AG20443 (cell line): ENCODE measurements around the gene GUK1.
"Not testable (repeated sequence)": the region's sequence is repeated elsewhere in the genome, so short reads cannot be mapped to it uniquely, and the experiment has no call there.

Experiments used
- DNase-seq: peaks from one replicate; pipeline ENCODE4 v3.0.0; 2012; ENCODE audit warnings: low spot score, mixed read lengths

GUK1 gene

GRCh38 chr1:228163007-228163753, 23.1 kb downstream of the GUK1 start:
- peak; percentile 35 for DNase-seq

DNA sequence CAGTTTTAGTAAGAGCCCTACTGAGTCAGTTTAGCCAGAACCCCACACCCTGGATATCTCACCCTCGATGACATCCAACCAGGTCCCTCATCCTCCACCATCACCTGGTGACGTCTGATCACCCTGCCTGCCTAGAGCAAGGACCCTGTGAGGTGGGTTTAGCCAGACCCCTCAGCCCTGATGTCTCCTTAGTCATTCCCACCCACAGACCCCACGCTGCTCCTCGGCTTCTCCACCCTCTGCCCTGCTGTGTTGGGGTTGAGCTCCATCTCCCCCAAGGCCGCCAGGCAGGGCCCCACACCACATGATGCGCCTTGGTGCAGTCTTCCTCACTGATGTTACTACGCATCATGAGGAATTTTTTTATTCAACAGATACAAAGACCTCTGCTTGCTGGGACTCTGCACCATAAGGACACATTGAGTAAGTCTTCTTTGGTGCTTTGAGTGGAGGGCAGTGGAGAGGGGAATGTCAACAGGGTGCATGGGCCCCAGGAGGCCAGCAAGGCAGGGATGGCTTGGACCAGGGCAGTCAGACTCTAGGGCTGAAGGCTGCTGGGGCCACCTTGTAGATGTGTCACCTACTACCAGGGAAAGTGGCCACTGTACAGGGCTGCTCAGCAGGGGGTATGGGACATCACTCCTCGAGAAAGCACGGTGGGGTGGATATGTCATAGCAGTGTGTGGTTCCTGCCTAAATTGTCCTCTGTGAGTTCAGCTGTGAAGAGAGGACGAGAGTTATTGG, 23.9 kb downstream of the GUK1 start:
- DNase-seq = no peak

DNA sequence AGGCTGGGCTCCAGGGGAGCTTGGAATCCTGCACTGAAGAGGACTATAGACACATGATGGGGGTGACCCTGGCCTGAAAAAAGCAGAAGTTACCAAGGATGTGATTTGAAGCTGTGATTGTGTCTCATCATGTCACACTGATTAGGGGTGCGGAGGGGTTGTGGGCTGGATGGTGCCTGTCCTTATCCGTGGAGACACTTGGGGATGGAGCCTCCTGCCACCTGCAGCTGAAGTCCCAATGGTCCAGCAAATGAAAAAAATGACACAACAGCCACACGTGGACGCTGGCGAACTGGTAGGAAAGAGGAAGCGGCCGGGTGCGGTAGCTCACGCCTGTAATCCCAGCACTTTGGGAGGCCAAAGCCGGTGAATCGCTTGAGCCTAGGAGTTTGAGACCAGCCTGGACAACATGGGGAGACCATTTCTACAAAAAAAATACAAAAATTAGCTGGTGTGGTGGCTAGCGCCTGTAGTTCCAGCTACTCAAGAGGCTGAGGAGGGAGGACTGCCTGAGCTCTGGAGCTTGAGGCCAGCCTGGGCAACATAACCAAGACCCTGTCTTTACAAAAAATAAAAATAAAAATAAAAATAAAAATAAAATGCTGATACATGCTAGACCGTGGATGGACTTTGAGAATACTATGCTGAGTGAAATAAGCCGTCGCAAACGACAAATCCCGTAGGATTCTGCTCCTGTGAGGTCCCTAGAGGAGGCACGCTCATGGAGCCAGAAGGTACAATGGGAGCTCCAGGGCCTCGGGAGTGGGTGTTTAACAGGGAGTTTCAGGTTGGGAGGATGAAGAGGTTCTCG, 24.7 kb downstream of the GUK1 start:
- DNase-seq = no peak

DNA sequence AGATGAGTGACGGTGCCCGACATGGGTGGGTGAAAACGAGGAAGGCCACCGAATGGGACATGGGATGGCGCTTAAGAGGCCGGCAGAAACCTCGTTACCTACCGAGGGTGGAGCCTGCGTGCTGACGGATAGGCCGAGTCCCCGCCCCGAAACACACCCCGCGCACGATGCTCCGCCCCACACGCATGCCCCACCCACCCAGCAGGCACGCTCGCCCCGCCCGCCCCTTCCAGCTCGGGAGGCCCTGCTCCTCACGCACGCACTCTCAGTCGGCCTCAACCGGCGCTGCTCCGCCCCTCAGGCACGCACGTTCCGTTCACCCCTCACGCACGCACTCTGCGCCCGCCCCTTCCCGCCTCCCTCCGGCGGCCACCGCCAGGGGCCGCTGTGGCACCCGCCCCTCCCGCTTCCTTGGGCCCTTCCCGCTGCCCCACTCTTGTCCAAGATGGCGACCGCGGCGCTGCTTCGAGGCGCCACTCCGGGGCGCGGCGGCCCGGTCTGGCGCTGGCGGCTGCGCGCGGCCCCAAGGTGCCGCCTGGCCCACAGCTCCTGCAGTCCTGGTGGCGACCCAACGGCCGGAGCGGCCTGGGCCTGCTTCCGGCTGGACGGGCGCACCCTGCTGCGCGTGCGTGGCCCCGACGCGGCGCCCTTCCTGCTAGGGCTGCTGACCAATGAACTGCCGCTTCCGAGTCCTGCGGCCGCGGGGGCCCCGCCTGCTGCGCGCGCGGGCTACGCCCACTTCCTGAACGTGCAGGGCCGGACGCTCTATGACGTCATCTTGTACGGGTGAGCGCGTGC, 25.5 kb downstream of the GUK1 start, which contains the start of gene IBA57:
IBA57 (plus strand) TSS at position 433 of the 798 bp plus-strand sequence; CDS start at position 446, 13 bp downstream.
- DNase-seq = peak; percentile 99

DNA sequence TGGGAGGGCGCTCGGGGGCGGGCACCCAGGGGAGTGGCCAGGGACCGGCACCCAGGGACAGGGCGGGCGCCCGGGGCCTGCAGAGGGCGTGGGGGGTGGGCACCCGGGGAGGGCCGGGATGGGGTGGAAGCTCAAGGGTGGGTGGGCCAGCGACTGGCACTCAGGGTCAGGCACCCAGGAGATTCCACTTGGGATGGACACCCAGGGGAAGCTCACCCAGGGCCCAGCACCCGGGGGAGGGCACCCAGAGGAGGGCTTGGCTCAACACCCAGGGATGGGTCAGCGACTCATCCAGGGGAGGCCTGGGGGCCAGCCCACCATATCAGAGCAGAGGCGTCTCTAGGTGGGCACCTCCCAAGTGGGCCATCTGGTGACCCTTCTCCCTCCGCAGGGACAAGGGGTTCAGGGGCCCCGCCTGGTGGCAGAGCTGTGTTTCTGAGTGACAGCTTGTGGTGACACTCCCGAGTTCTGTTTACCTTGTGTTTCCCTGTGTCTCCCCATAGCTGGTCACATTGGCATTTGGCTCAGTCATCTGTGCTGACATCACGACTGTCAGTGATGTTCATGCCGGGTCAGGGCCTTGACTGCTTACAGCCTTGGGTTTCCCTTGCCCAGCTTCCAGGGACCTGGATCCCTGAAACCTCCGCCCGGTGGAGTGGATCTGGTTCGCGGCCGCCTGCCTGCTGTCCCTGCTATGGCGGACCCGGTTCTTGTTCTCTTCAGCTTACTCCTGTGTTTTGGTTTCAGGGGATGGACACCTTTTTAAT, 26.3 kb downstream of the GUK1 start:
- DNase-seq = peak; percentile 80

- no peak for DNase-seq
Observed at GRCh38 chr1:228168563-228169270, 28.6 kb downstream of the GUK1 start.

DNA sequence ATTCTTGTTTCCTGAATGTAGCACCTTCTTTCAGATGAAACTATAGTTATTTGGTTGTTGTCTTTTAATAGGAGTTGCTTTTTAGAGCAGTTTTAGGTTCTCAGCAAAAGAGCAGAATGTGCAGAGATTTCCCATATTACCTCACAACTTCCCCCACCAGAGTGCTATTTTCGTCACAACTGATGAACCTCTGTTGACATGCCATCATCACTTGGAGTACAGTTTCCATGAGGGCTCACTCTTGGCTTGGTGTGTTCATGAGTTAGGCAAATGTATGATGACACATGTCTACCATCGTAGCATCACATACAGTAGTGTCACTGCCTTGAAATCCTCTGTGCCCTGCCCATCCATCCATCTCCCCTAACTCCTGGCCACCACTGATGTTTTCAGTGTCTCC, 29.3 kb downstream of the GUK1 start:
- DNase-seq = no peak

DNA sequence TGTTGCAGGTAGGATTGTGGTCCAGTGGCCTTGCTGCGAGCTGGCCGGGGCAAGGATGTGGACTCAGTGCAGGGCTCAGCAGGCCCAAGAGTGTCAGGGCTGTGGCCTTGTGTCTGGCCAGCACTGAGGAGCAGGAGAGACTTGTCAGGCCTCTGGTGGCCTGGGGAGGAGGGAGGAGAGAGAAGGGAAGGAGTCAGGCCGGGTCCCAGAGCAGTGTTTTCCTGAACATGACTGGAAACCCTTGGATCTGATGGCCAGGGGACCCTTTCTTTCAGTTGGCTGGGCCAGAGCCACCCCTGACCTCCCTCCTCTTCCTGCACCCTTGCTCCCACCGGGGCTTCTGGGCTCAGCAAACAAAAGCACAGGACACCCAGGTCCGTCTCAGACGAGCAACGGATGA, 30.6 kb downstream of the GUK1 start:
- no peak for DNase-seq

DNA sequence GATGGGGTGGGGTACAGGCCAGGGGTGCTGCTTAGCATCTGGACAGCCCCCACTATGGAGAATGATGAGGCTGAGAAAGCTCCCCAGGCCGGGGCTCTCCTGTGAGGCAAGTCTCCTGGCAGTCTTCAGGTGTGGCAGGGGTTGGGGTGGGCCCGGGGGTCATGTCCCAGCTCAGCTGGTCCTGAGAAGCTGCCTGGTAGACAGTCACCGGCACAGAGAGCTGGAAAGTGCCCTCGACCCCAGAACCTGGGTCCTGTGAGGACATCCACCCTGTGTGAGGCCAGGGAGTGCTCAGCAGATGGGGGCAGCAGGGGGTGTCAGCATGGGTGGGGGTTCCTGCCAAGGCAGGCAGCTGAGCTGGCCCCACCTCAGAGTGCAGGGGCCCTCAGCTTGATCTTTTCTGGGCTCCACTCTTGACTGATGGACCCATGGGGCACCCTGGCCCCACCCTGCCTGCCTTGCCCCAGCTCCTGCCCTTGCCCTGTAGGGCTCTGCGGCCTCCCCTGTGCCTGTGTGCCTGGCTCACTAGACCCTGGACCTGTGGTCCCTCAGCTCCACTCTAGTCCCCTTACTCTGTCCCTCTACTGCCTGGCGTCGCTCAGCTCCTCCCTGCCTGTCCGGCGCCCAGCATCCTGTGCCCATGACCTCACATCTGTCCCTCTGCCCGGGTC, 31.3 kb downstream of the GUK1 start:
- no peak for DNase-seq

GRCh38 chr1:228172591-228173527, 32.8 kb downstream of the GUK1 start:
- DNase-seq = no peak

DNA sequence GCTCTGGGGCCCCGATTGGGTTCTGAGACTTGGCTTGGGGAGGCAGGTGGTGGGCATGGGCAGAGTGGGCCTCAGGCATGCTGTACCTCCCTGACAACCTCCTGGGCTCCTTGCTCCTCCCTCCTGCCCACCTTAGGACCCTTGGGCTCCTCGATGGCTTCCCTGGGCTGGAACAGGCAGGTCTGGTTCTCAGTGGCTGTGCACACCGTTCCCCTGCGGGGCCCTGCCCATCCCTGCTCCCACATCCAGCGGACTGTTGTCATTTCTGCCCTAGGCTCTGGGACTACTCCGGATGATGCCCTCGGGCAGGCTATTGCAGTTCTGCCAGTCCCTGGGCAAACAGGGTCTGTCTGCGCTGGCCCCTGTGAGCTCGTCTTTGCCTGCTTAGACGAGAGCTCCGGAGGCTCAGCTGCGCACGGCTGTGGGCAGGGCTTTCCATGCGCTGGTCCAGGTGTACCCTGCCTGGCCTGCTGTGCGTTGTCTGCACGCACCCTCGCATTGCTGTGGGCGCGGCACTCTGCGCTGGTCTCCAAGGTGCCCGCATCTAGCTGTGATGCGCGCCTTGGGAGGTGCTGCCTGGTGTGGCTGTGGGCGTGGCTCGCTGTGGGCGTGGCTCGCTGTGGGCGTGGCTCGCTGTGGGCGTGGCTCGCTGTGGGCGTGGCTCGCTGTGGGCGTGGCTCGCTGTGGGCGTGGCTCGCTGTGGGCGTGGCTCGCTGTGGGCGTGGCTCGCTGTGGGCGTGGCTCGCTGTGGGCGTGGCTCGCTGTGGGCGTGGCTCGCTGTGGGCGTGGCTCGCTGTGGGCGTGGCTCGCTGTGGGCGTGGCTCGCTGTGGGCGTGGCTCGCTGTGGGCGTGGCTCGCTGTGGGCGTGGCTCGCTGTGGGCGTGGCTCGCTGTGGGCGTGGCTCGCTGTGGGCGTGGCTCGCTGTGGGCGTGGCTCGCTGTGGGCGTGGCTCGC, 33.7 kb downstream of the GUK1 start:
- not testable (repeated sequence) for DNase-seq

DNA sequence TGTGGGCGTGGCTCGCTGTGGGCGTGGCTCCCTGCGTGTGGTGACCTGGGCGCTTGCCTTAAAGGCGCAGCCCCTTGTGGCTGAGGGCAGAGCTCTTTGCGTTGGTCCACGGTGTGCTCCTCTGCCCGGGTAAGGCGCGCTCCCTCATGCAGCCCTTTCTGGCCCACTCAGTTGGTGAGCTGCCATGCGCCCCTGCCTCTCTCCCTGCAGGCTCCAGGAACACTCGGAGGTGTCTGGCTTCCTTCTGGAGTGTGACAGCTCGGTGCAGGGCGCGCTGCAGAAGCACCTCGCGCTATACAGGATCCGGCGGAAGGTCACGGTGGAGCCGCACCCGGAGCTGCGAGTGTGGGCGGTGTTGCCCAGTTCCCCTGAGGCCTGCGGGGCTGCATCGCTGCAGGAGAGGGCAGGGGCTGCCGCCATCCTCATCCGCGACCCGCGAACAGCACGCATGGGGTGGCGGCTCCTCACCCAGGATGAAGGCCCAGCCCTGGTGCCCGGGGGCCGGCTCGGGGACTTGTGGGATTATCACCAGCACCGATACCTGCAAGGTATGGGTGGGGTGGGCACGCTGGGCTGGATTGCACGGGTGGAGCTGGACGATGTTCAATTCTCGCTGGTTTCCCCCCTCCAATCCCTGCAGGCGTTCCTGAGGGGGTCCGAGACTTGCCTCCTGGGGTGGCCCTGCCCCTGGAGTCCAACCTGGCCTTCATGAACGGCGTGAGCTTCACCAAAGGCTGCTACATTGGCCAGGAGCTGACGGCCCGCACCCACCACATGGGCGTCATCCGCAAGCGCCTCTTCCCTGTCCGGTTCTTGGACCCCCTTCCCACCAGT, 34.6 kb downstream of the GUK1 start:
- peak; percentile 52 for DNase-seq

GRCh38 chr1:228175316-228176023, 35.4 kb downstream of the GUK1 start:
- DNase-seq = no peak

- no peak for DNase-seq
Observed at GRCh38 chr1:228176024-228176395, 35.9 kb downstream of the GUK1 start.

- DNase-seq = no peak
Observed at GRCh38 chr1:228176461-228177182, 36.5 kb downstream of the GUK1 start.
